HK-2 (cell line): ENCODE measurements around the gene ASCL4.

Source experiments
- DNase-seq: peaks from one replicate; pipeline ENCODE4 v3.0.0-alpha.2; 2018; ENCODE audit not compliant: unreplicated experiment

The ASCL4 gene

DNA sequence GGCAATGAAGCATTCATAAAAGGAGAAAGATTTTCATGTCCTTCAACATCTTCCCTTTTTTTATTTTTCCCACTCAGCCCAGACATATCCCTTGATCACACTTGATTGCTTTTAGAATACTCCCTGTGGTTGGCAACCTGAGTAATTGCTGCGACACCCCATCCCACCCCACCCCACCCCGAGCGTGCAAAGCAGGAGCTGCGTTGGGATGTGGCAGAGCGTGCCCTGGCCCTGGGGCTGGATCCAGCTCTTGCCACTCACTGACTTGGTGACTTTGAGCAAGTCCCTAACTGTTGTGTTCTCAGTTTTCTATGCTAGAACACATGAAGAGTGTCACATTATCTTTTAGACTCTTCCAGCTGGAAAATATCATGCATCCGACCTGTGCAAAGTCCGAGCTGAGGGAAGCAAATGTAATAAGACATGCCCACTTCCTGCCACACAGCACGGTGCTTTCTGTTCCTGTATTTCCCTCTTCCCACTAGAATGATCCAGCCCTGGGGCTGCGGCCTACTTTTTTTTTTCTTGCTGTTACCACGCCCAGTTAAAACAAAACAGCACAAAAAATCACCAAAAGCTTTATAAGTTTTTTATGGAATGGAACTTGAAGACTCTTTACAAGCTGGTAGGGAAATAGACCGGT is 4.0 kb downstream of the ASCL4 start:
- DNase-seq, result no peak

- DNase-seq, result no peak
Measured at GRCh38 chr12:107779077-107779831, 4.8 kb downstream of the ASCL4 start.

DNA sequence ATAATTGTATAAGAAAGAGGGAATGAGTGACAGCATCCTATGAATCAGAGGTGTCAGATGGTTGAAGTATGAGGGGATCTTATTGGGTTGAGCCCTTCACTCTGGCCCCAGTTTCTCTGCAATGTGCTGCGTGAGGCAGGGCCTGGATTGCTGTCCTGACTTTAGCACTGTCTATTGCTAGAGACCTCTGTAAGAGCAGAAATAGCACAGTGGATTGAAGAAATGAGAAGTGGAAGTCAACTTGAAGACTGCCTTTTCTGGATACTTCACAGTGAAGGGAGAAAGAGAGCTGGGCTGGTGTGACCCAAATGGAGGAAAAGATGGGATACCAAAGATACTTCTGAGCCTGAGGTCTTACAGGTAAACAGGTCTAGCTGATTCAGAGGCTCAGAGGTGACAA is 5.8 kb downstream of the ASCL4 start:
- DNase-seq, result no peak

- no peak for DNase-seq
Measured at GRCh38 chr12:107782067-107782466, 7.6 kb downstream of the ASCL4 start.

DNA sequence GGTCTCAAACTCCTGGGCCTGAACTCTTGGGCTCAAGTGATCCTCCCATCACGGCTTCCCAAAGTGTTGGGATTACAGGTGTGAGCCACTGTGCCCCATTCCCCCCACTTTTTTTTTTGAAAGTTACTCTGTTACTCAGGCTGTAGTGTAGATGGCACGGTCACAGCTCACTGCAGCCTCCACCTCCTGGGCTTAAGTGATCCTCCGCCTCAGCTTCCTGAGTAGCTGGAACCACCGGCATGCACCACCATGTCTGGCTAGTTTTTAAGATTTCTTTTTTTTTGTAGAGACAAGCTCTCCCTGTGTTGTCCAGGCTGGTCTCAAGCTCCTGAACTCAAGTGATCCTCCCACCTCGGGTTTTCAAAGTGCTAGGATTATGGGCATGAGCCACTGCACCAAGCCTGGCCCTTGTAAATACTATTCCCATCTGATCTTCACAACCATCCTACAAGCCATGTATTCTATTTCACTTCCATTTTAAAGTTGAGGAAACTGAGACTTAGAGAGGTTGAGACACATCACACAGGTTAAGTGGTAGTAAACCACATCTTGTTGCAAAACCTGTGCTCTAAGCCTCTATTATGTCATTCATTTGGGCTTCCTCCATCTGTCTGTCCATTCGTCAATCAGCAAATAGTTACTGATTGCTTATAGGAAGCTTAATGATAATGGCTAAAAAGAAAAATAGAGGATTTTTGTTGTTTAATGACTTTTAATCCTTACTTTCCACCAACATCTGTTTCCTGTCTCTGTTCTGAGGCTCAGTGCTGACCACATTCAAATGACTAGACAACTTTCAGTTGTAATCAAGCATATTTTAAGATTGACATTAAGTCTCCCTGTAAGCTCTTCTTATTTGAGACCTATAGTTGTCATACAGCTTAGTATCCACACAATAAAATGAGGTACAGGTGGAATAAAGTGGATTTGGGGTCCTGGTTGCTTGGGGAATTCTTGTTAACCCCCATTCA is 9.2 kb downstream of the ASCL4 start:
- no peak for DNase-seq

DNA sequence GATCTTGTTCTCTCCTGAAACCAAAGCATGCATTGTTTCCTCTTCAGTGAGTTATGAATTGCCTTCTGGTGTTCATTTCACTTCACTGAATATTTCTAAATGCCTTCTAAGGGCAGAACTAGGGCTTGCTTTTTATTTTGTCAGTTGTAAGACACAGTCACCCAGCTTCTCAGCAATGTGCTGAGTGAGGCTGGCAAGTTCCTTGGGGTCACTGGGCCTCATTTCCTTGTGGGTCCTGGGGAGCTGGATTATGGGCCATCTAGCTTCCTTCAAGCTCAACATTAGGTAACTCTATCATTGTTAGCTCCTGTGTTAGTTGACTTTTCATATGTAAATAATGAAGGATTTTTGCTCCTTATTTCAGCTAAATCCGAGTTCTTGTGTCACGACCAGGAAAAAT is 13.8 kb downstream of the ASCL4 start:
- no peak for DNase-seq

- DNase-seq, result no peak
Measured at GRCh38 chr12:107788690-107789458, 14.4 kb downstream of the ASCL4 start.

DNA sequence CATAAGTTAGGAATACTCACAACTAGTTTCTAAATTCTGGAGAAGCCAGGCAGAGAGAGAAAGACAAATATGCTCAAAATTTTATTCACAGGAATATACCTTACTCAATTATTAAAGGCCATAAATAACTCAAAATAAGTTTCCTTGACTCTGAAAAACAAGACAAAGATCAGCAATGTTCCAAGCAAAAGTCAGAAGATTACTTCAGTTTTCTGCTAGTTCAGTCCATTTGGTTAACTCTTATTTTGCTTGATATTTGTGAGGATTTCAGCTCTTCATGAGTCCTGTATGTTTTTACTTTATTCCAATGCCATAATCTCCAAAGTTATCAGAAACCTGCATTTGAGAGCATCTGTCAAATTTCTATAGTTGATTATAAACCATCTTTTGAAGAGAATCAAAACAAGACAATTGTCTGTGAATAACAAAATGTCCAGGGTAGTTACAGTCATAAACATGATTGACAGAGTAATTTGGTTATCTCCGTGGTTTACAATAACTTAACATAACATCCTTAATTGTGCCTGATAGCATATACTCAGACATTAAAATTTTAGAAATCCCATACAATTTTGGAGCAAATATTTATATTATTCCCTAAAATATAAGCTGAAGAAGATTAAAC is 17.1 kb downstream of the ASCL4 start:
- DNase-seq, result no peak

DNA sequence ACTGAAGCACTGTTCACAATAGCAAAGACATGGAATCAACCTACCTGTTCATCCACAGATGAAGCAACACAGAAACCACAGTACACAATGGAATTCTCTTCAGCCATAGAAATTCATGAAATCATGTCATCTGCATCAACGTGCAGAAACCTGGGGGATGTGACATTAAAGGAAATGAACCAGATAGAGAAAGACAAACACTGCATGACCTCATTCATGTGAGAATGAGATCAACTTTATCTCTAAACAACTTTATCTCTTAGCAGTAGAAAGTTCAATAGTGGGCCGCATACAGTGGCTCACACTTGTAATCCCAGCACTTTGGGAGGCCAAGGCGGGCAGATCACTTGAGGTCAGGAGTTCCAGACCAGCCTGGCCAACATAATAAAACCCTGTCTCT is 19.9 kb downstream of the ASCL4 start:
- no peak for DNase-seq

DNA sequence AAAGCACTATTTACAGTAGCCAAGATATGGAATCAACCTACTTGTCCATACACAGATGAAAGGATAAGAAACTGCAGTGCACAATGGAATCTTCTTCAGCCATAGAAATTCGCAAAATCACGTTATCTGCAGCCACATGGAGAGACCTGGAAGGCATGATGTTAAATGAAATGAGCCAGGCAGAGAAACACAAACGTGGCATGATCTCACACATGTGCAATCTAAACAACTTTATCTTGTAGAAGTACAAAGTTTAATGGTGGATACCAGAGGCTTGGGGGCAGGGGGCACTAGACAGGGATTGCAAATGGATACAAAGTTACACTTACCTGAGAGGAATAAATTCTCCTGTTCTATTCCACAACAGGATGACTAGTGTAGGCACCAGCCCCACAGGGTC is 24.1 kb downstream of the ASCL4 start:
- no peak for DNase-seq

DNA sequence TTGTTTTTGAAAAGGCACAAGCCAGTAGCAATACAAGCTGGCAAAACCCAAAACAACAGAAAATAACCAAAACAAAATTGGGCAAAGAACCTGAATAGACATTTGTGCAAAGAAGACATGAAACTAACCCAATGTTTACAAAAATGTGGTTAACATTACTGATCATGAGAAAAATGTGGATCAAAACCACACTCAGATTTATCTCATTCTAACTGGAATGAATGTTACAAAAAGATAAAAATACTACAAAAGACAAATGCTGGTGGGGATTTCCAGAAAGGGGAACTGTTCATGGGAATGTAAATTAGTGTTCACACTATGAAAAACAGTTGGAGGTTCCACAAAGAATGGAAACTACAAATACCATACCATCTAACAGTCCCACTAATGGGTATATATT is 26.6 kb downstream of the ASCL4 start:
- no peak for DNase-seq

- DNase-seq, result no peak
Measured at GRCh38 chr12:107803092-107803491, 28.6 kb downstream of the ASCL4 start.

- DNase-seq, result no peak
Measured at GRCh38 chr12:107805488-107806180, 31.1 kb downstream of the ASCL4 start.

GRCh38 chr12:107807471-107808150 is 33.1 kb downstream of the ASCL4 start:
- DNase-seq, result no peak

DNA sequence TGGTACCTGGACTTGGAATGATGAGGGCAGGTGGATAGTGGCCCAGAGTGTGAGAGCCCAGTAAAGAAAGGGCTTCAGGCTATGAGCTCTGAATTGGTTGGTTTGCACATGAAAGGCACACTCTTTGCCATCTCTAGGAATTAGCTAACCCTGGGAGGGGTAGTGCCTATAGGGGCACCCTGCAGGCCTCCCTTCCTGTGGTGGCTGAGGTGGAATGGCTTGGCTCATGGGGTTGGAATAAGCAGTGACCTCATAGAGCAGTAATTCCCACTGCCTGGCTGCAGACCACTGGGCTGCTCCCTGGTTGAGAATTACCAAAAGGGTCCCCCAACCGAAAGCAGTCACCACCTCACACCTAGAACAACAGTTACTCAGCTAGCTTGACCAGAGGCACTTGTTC is 42.7 kb downstream of the ASCL4 start:
- no peak for DNase-seq

DNA sequence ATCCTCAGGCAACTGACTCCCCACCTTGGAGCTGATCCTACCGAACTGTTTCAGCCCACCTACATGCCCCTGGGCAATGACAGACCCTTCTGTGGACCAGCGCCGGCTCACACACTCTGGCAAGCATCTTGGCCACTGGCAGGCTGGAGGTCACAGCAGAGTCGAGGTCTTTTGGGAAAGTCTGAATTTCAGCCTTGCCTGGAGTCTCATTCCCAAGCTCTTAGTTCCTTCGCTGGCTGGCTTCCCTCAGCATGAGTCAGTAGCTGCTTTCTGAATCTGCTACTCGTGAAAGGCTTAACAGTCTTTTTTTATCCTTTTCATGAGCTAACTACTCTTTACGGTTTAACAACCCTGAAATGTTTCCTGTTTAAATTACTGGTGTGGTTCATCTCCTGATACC is 44.5 kb downstream of the ASCL4 start:
- DNase-seq, result no peak

- no peak for DNase-seq
Measured at GRCh38 chr12:107822356-107822755, 47.9 kb downstream of the ASCL4 start.
